NT2/D1 (cell line): ENCODE results near the gene UPB1.
"Not testable (repeated sequence)": the region's sequence is repeated elsewhere in the genome, so short reads cannot be mapped to it uniquely, and the experiment has no call there.

Source experiments
- DNase-seq: peaks from one replicate; pipeline ENCODE4 v3.0.0-alpha.2; 2011; ENCODE audit warnings: low read depth, low spot score
- H3K27me3 ChIP-seq: 2 replicates; pipeline ENCODE4 v1.6.0; 2011; ENCODE audit warnings: mild to moderate bottlenecking; ENCODE audit not compliant: insufficient read length, insufficient read depth
- H3K36me3 ChIP-seq: 2 replicates; pipeline ENCODE4 v1.6.1; 2011; ENCODE audit warnings: mild to moderate bottlenecking, low read length, mixed read lengths; ENCODE audit not compliant: insufficient read depth, insufficient read length
- H3K4me1 ChIP-seq: 2 replicates; pipeline ENCODE4 v1.5.1; 2011; ENCODE audit not compliant: insufficient read depth, insufficient read length
- H3K4me3 ChIP-seq: 2 replicates; pipeline ENCODE4 v1.5.1; 2011; ENCODE audit warnings: low read depth; ENCODE audit not compliant: insufficient read length
- H3K9ac ChIP-seq: 2 replicates; pipeline ENCODE4 v1.6.0; 2011; ENCODE audit warnings: low read depth; ENCODE audit not compliant: insufficient read length
- H3K9me3 ChIP-seq: 2 replicates; pipeline ENCODE4 v1.5.1; 2011; ENCODE audit warnings: mild to moderate bottlenecking, low read length; ENCODE audit not compliant: insufficient read depth
- SUZ12 ChIP-seq: IDR thresholded peaks from 2 replicates; pipeline ENCODE4 v1.6.1; 2011; ENCODE audit not compliant: insufficient read length, insufficient read depth; ENCODE audit errors: extremely low read depth
- YY1 ChIP-seq: IDR thresholded peaks from 2 replicates; pipeline ENCODE4 v1.6.1; 2011; ENCODE audit not compliant: insufficient read length, insufficient read depth
- ZNF274 ChIP-seq: IDR thresholded peaks from 2 replicates; pipeline ENCODE4 v1.6.1; 2011; ENCODE audit warnings: mild to moderate bottlenecking, low read depth, low read length

UPB1 gene

DNA sequence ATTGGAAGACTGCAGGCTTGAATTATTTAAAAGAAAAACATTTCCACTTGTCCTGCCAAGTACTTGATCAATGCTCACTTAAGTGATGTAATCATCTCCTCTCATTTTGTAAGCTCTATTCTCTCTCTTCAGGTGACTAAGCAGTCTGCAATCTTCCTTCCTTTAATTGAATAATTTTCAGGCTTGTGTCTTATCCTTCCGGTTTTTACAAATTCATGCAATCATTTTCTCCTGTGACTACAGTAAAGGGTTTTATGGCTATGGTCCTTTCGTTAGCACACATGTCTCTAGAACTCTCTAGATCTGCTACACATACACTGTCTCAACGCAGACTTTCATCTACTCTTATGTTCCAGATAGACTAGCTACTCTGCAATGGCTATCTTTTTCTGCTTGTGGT, 12.6 kb upstream of the UPB1 start:
- no peak for DNase-seq
- H3K9ac ChIP-seq, result no peak overlapping the region
- TF ChIP-seq SUZ12 (no peak), ZNF274 (no peak), YY1 (no peak)

GRCh38 chr22:24482998-24483397, 12.1 kb upstream of the UPB1 start:
- H3K4me3 ChIP-seq, result no peak overlapping the region
- no peaks in the 10 kb centered on the region for H3K9me3 ChIP-seq
- H3K27me3 ChIP-seq, result no peaks in the 10 kb centered on the region
- DNase-seq, result no peak
- TF ChIP-seq SUZ12, result no peak
- no peak for TF ChIP-seq ZNF274
- no peak for TF ChIP-seq YY1
- H3K4me1 ChIP-seq, result no peaks in the 10 kb centered on the region
- H3K9ac ChIP-seq, result no peak overlapping the region
- H3K36me3 ChIP-seq, result no peaks in the 10 kb centered on the region

More for the DNA sequence above, 12.6 kb upstream of the UPB1 start:
- no peak overlapping the region for H3K4me3 ChIP-seq
- no peaks in the 10 kb centered on the region for H3K27me3 ChIP-seq
- H3K4me1 ChIP-seq, result no peaks in the 10 kb centered on the region
- no peaks in the 10 kb centered on the region for H3K36me3 ChIP-seq
- no peaks in the 10 kb centered on the region for H3K9me3 ChIP-seq

- H3K4me1 ChIP-seq, result no peaks in the 10 kb centered on the region
- no peak for DNase-seq
Observed at GRCh38 chr22:24483976-24484545, 11.1 kb upstream of the UPB1 start.

GRCh38 chr22:24485170-24485569, 10.0 kb upstream of the UPB1 start:
- Histone ChIP-seq H3K4me3 (no peak overlapping the region), H3K36me3 (no peaks in the 10 kb centered on the region), H3K27me3 (no peaks in the 10 kb centered on the region), H3K9ac (no peak overlapping the region), H3K4me1 (no peaks in the 10 kb centered on the region), H3K9me3 (no peaks in the 10 kb centered on the region)
- no peak for DNase-seq
- TF ChIP-seq YY1 (no peak), SUZ12 (no peak), ZNF274 (no peak)

More at GRCh38 chr22:24483976-24484545, 11.1 kb upstream of the UPB1 start:
- TF ChIP-seq ZNF274 (no peak), YY1 (no peak), SUZ12 (no peak)
- H3K36me3 ChIP-seq, result no peaks in the 10 kb centered on the region
- no peaks in the 10 kb centered on the region for H3K27me3 ChIP-seq
- H3K9ac ChIP-seq, result no peak overlapping the region
- H3K9me3 ChIP-seq, result no peaks in the 10 kb centered on the region
- no peak overlapping the region for H3K4me3 ChIP-seq

- no peak for DNase-seq
- Histone ChIP-seq H3K4me1 (no peaks in the 10 kb centered on the region), H3K9ac (no peak overlapping the region), H3K36me3 (no peaks in the 10 kb centered on the region), H3K4me3 (no peak overlapping the region), H3K27me3 (no peaks in the 10 kb centered on the region), H3K9me3 (no peaks in the 10 kb centered on the region)
- TF ChIP-seq ZNF274 (no peak), SUZ12 (no peak), YY1 (no peak)
Observed at GRCh38 chr22:24485608-24486007, 9.5 kb upstream of the UPB1 start.

DNA sequence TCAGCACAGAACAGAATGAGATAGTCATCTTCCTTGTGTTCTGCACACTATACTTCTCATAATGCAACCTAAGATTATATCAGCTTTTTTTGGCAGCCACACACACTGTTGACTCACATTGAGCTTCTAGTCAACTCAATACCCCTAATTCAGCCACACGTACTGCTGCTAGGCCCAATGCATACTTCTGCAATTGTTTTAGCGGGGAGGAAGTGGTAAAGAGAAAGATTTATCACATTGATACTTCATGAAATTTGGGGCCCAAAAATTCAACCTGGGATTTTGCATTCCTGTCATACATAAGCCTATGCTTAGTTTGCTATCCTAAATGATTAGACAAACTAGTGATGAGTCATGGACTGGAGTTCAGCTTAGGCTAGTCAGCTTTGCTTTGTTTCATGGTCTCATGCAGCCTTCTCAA, 8.6 kb upstream of the UPB1 start:
- no peak for TF ChIP-seq YY1
- TF ChIP-seq ZNF274, result no peak
- no peak for TF ChIP-seq SUZ12
- Histone ChIP-seq H3K4me3 (no peak overlapping the region), H3K27me3 (no peaks in the 10 kb centered on the region), H3K9me3 (no peaks in the 10 kb centered on the region), H3K36me3 (no peaks in the 10 kb centered on the region), H3K9ac (no peak overlapping the region), H3K4me1 (no peaks in the 10 kb centered on the region)
- DNase-seq, result no peak

DNA sequence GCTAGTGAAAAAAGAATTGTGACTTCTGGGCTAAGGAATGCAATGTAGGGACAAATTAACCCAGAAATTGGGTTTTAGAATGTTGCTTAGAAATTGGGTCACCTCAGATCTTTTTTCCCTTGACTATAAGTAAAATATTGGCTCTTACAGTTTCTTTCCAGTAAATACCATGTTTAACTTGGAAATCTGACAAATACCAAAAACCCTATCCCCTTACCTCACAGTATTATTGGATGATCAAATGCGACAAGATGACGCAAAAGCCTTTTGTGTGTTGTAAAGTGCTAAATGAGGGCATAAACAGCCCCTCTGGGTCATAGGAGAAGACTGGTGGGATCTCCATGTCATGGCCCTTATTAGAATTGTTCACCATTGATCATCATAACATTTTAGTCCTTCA, 6.1 kb upstream of the UPB1 start:
- Histone ChIP-seq H3K9ac (no peak overlapping the region), H3K36me3 (no peaks in the 10 kb centered on the region), H3K4me1 (no peaks in the 10 kb centered on the region), H3K4me3 (no peak overlapping the region), H3K27me3 (peaks cover 18% of the 10 kb centered on the region), H3K9me3 (no peaks in the 10 kb centered on the region)
- no peak for TF ChIP-seq ZNF274
- TF ChIP-seq SUZ12, result no peak
- no peak for TF ChIP-seq YY1
- DNase-seq, result no peak

- DNase-seq, H3K9me3 ChIP-seq, H3K9ac ChIP-seq, H3K4me1 ChIP-seq, H3K36me3 ChIP-seq, H3K4me3 ChIP-seq: not testable (repeated sequence)
- H3K27me3 ChIP-seq, result peaks cover 22% of the 10 kb centered on the region
Observed at GRCh38 chr22:24489434-24489833, 5.7 kb upstream of the UPB1 start.
